ENCODE measurements around the gene METTL17. TPM values are rescaled to one million over a fixed set of nuclear protein-coding genes. Genes with fewer than 3 reads are reported as not detected.

Gene METTL17
- total RNA-seq, 1 donor from 2014 or later, result 62.2 TPM

GRCh38 chr14:21023174-21023573 is 33.4 kb downstream of the METTL17 start:
- peak overlapping the region; percentile 4 for H3K27ac ChIP-seq
- intact Hi-C loops (cut with DNase I), result loop anchor here (5.0 kb wide), 1 partner anchor 74 kb away; the partner anchor contains the start of gene ZNF219
- no peak for ATAC-seq

GRCh38 chr14:21023817-21024584 is 34.2 kb downstream of the METTL17 start:
- H3K9me3 ChIP-seq, result no peaks in the 10 kb centered on the region
- no peaks in the 10 kb centered on the region for H3K27me3 ChIP-seq (ENCODE audit: low read depth)
- ATAC-seq (peak in 1 of 2 donors; percentile 27), DNase-seq (no peak)
- H3K4me3 ChIP-seq, result peak overlapping the region; percentile 90
- H3K36me3 ChIP-seq, result peaks cover 33% of the 10 kb centered on the region
- H3K4me1 ChIP-seq, result peaks cover 17% of the 10 kb centered on the region
- intact Hi-C loops (cut with DNase I), result loop anchor here (5.0 kb wide), 1 partner anchor 73 kb away; the partner anchor contains the start of gene ZNF219
- TF ChIP-seq CTCF (IDR thresholded peaks at IDR 0.05), result no peak
- H3K27ac ChIP-seq, result peak overlapping the region; percentile 85

More at GRCh38 chr14:21023174-21023573, 33.4 kb downstream of the METTL17 start:
- H3K36me3 ChIP-seq, result peaks cover 41% of the 10 kb centered on the region
- TF ChIP-seq CTCF (IDR thresholded peaks at IDR 0.05), result no peak
- peaks cover 17% of the 10 kb centered on the region for H3K4me1 ChIP-seq
- no peak for DNase-seq
- no peaks in the 10 kb centered on the region for H3K27me3 ChIP-seq (ENCODE audit: low read depth)
- peak overlapping the region; percentile 90 for H3K4me3 ChIP-seq
- H3K9me3 ChIP-seq, result no peaks in the 10 kb centered on the region

GRCh38 chr14:21024585-21025370 is 35.0 kb downstream of the METTL17 start, which contains the start of gene NDRG2:
TSS of gene NDRG2 (minus strand) at chr14:21025061. CDS start at chr14:21023315, 1,746 bp downstream.
- TF ChIP-seq CTCF (IDR thresholded peaks at IDR 0.05), result no peak
- Histone ChIP-seq H3K4me1 (peaks cover 17% of the 10 kb centered on the region), H3K9me3 (no peaks in the 10 kb centered on the region), H3K27me3 (ENCODE audit: low read depth) (no peaks in the 10 kb centered on the region), H3K36me3 (peaks cover 25% of the 10 kb centered on the region), H3K4me3 (peak within 1 kb of the TSS; percentile 90), H3K27ac (peak within 1 kb of the TSS; percentile 85)
- ATAC-seq, result peak; percentile 92 to 95
- intact Hi-C loops (cut with DNase I), result loop anchor here (5.0 kb wide), 1 partner anchor 73 kb away; the partner anchor contains the start of gene ZNF219
- DNase-seq, result peak; percentile 87

GRCh38 chr14:21025371-21026273 is 35.8 kb downstream of the METTL17 start:
- Histone ChIP-seq H3K4me1 (peaks cover 17% of the 10 kb centered on the region), H3K9me3 (no peaks in the 10 kb centered on the region), H3K36me3 (peaks cover 17% of the 10 kb centered on the region), H3K27ac (peak overlapping the region; percentile 85), H3K4me3 (peak overlapping the region; percentile 90), H3K27me3 (ENCODE audit: low read depth) (no peaks in the 10 kb centered on the region)
- ATAC-seq, result peak; percentile 58 to 60
- DNase-seq, result peak; percentile 71
- intact Hi-C loops (cut with DNase I), result no loop called here
- no peak for TF ChIP-seq CTCF (IDR thresholded peaks at IDR 0.05)

All from lower lobe of right lung (tissue), 2 donors.